OCI-LY7 (cell line): ENCODE measurements around the gene CFAP126. TPM values are rescaled to one million over a fixed set of nuclear protein-coding genes. Genes with fewer than 3 reads are reported as not detected.

Source experiments
- BruUV-seq: library from RNA; stranded (reverse); fragments of 400-500 nt; replicated peaks from 2 replicates; lab custom pipeline; 2021; lab: Mats Ljungman, UMichigan
- CTCF ChIA-PET: fragments of 300-600 bp; sonication (Branson Sonifier 250); formaldehyde crosslinking; loops from one replicate; lab custom pipeline; 2022; ENCODE audit warnings: antibody characterized with exemption; ENCODE audit not compliant: unreplicated experiment; lab: Charles Lee
- POLR2A ChIA-PET: fragments of 300-600 bp; sonication (Branson Sonifier 250); formaldehyde crosslinking; loops from one replicate; lab custom pipeline; 2022; ENCODE audit warnings: antibody characterized with exemption; lab: Charles Lee
- DNase-seq: peaks from one replicate; pipeline ENCODE4 v3.0.0-alpha.2; 2015; ENCODE audit warnings: low spot score
- H2AFZ ChIP-seq: fragments of 200-600 bp; sonication (generic), shearing (Covaris generic); 2 replicates; pipeline ENCODE4 v1.6.1; 2014; ENCODE audit warnings: mild to moderate bottlenecking, antibody characterized with exemption, low read length, moderate library complexity
- H3K27ac ChIP-seq: fragments of 200-600 bp; sonication (generic); 2 replicates; pipeline ENCODE4 v1.5.1; 2014; ENCODE audit warnings: mixed run types, low read depth, mild to moderate bottlenecking, moderate library complexity, low read length, inconsistent platforms; ENCODE audit not compliant: poor library complexity, severe bottlenecking
- H3K36me3 ChIP-seq: fragments of 200-600 bp; sonication (generic); 2 replicates; pipeline ENCODE4 v1.6.1; 2014; ENCODE audit warnings: mild to moderate bottlenecking, antibody characterized with exemption, low read length, moderate library complexity, mixed read lengths; ENCODE audit not compliant: insufficient read depth
- H3K4me1 ChIP-seq: fragments of 200-600 bp; sonication (generic); 2 replicates; pipeline ENCODE4 v1.5.1; 2014; ENCODE audit warnings: mild to moderate bottlenecking, low read length; ENCODE audit not compliant: insufficient read depth, poor library complexity, severe bottlenecking
- H3K4me2 ChIP-seq: fragments of 200-600 bp; sonication (generic); 2 replicates; pipeline ENCODE4 v1.6.1; 2014; ENCODE audit warnings: mild to moderate bottlenecking, low read length
- H3K4me3 ChIP-seq: fragments of 200-600 bp; sonication (generic); 2 replicates; pipeline ENCODE4 v1.5.1; 2014; ENCODE audit warnings: mild to moderate bottlenecking, low read depth, low read length; ENCODE audit not compliant: poor library complexity, severe bottlenecking
- H3K79me2 ChIP-seq: fragments of 200-600 bp; sonication (generic); 2 replicates; pipeline ENCODE4 v1.6.1; 2016; ENCODE audit warnings: low read depth, mild to moderate bottlenecking, low read length, moderate library complexity, mixed read lengths; ENCODE audit not compliant: insufficient read depth
- H3K9me2 ChIP-seq: fragments of 200-600 bp; sonication (generic); 2 replicates; pipeline ENCODE4 v1.6.1; 2016; ENCODE audit warnings: mild to moderate bottlenecking, low read length, mixed read lengths; ENCODE audit not compliant: insufficient read depth
- H3K9me3 ChIP-seq: fragments of 200-600 bp; sonication (generic); 2 replicates; pipeline ENCODE4 v1.6.1; 2014; ENCODE audit warnings: mild to moderate bottlenecking, mixed run types, low read length, mixed read lengths
- H4K20me1 ChIP-seq: fragments of 200-600 bp; sonication (generic); 2 replicates; pipeline ENCODE4 v1.6.1; 2014; ENCODE audit warnings: mild to moderate bottlenecking, antibody characterized with exemption, low read length, moderate library complexity, mixed read lengths; ENCODE audit not compliant: insufficient read depth
- EZH2phosphoT487 ChIP-seq: fragments of 200-600 bp; sonication (generic); IDR thresholded peaks from 2 replicates; pipeline ENCODE4 v1.6.1; 2018; ENCODE audit warnings: low read depth, borderline replicate concordance, mild to moderate bottlenecking, mixed run types, antibody characterized with exemption, low read length, moderate library complexity, mixed read lengths
- intact Hi-C: fragments of 100-400 bp; cut with micrococcal nuclease; formaldehyde crosslinking; loops from one replicate; pipeline ENCODE4 v1.10.0; 2022; ENCODE audit not compliant: unreplicated experiment
- total RNA-seq, 2 experiments: library from RNA; depleted of rRNA in 1 of 2; stranded (reverse); fragments of >200 nt in 1 of 2; shearing (Covaris generic) in 1 of 2; gene quantifications; 2 replicates each; pipeline ENCODE4 v1.2.3, GENCODE V29; 2014 to 2022
- TF ChIP-seq, protein P1 (sequence below): fragments of 200-600 bp; sonication (generic); conservative IDR thresholded peaks from 2 replicates; pipeline ENCODE4 v1.5.1; 2014; ENCODE audit warnings: mild to moderate bottlenecking, antibody characterized with exemption, low read length, moderate library complexity, mixed read lengths

Gene CFAP126
- total RNA-seq, 2 experiments from 2014 or later = not detected

GRCh38 chr1:161404051-161404597, 36.4 kb upstream of the CFAP126 start:
- ChIA-PET POLR2A (interaction anchor here (0.7 to 1.1 kb wide), 3 partner anchors 10 to 397 kb away, joined by 3 to 4 read pairs (median 4); no protein-coding TSS in a partner anchor), CTCF (no interaction called here)

DNA sequence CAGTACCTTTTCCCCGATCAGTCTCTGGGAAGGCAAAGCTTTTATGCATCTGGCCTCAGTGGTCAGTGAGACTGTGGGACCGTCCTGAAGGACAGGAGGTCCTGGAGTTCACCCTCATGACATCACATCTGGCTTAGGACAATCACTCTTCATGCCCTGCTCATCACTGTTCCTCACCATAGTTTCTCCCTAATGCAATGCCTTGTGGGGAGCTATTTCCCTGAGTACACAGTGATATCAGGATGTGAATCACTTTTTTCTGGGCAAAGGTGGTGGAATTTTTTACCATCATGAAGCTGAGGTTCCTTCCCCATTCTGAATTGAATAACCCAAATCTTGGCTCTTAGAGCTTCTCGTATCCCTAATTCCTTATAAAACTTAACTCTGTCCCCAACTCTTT, 34.8 kb upstream of the CFAP126 start:
- H3K36me3 ChIP-seq = no peaks in the 10 kb centered on the region
- H3K4me2 ChIP-seq = no peak overlapping the region
- no TSS peak for BruUV-seq

More at GRCh38 chr1:161404051-161404597, 36.4 kb upstream of the CFAP126 start:
- no peaks in the 10 kb centered on the region for H3K79me2 ChIP-seq
- intact Hi-C loops = no loop called here
- H3K9me2 ChIP-seq = no peaks in the 10 kb centered on the region
- peaks cover 6% of the 10 kb centered on the region for H3K4me1 ChIP-seq
- H4K20me1 ChIP-seq = no peaks in the 10 kb centered on the region
- H3K27ac ChIP-seq = no peak overlapping the region
- no TSS peak for BruUV-seq
- no peak overlapping the region for H3K4me3 ChIP-seq
- no peaks in the 10 kb centered on the region for H3K9me3 ChIP-seq
- no peaks in the 10 kb centered on the region for H3K36me3 ChIP-seq
- no peak for TF ChIP-seq EZH2phosphoT487
- TF ChIP-seq, protein P1, sequence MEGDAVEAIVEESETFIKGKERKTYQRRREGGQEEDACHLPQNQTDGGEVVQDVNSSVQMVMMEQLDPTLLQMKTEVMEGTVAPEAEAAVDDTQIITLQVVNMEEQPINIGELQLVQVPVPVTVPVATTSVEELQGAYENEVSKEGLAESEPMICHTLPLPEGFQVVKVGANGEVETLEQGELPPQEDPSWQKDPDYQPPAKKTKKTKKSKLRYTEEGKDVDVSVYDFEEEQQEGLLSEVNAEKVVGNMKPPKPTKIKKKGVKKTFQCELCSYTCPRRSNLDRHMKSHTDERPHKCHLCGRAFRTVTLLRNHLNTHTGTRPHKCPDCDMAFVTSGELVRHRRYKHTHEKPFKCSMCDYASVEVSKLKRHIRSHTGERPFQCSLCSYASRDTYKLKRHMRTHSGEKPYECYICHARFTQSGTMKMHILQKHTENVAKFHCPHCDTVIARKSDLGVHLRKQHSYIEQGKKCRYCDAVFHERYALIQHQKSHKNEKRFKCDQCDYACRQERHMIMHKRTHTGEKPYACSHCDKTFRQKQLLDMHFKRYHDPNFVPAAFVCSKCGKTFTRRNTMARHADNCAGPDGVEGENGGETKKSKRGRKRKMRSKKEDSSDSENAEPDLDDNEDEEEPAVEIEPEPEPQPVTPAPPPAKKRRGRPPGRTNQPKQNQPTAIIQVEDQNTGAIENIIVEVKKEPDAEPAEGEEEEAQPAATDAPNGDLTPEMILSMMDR = no peak
- no peak for DNase-seq
- H3K4me2 ChIP-seq = peak overlapping the region; percentile 19; the same call in 1 of the 2 replicates
- H2AFZ ChIP-seq = no peak overlapping the region

More for the DNA sequence above, 34.8 kb upstream of the CFAP126 start:
- Histone ChIP-seq H3K9me3 (no peaks in the 10 kb centered on the region), H3K4me3 (no peak overlapping the region), H3K79me2 (no peaks in the 10 kb centered on the region), H3K4me1 (peaks cover 17% of the 10 kb centered on the region), H3K9me2 (no peaks in the 10 kb centered on the region), H2AFZ (no peak overlapping the region), H3K27ac (no peak overlapping the region), H4K20me1 (no peaks in the 10 kb centered on the region)
- intact Hi-C loops = no loop called here
- TF ChIP-seq EZH2phosphoT487 = no peak
- TF ChIP-seq, protein P1 = no peak
- no peak for DNase-seq
- POLR2A ChIA-PET = interaction anchor here (0.7 kb wide), 1 partner anchor 18 kb away, joined by 3 read pairs; no protein-coding TSS in a partner anchor
- CTCF ChIA-PET = no interaction called here
